OCI-LY1 (cell line): ENCODE results near the gene CBLN1.

ENCODE experiments used
- H2AFZ ChIP-seq: fragments of 200-600 bp; sonication (generic), shearing (Covaris generic); 2 replicates; pipeline ENCODE4 v1.6.0; 2014; ENCODE audit warnings: antibody characterized with exemption, mild to moderate bottlenecking, low read length
- H3F3A ChIP-seq: fragments of 200-600 bp; sonication (generic), shearing (Covaris generic); 2 replicates; pipeline ENCODE4 v1.6.0; 2014; ENCODE audit warnings: mild to moderate bottlenecking, antibody characterized with exemption, low read length, moderate library complexity; ENCODE audit not compliant: insufficient read depth
- H3K27ac ChIP-seq: fragments of 200-600 bp; sonication (generic); 2 replicates; pipeline ENCODE4 v1.5.1; 2014; ENCODE audit warnings: low read length, mixed run types, mild to moderate bottlenecking, low read depth; ENCODE audit not compliant: poor library complexity, severe bottlenecking
- H3K27me3 ChIP-seq: fragments of 200-600 bp; sonication (generic); 2 replicates; pipeline ENCODE4 v1.6.0; 2014; ENCODE audit warnings: antibody characterized with exemption, mild to moderate bottlenecking, low read length, moderate library complexity; ENCODE audit not compliant: insufficient read depth
- H3K36me3 ChIP-seq: fragments of 200-600 bp; sonication (generic); 2 replicates; pipeline ENCODE4 v1.6.1; 2014; ENCODE audit warnings: mild to moderate bottlenecking, antibody characterized with exemption, low read length, moderate library complexity, mixed read lengths; ENCODE audit not compliant: insufficient read depth
- H3K4me1 ChIP-seq: fragments of 200-600 bp; sonication (generic); 2 replicates; pipeline ENCODE4 v1.5.1; 2014; ENCODE audit warnings: mild to moderate bottlenecking, low read length, moderate library complexity; ENCODE audit not compliant: insufficient read depth, severe bottlenecking
- H3K4me2 ChIP-seq: fragments of 200-600 bp; sonication (generic), shearing (Covaris generic); 2 replicates; pipeline ENCODE4 v1.6.1; 2014; ENCODE audit warnings: low read length
- H3K4me3 ChIP-seq: fragments of 200-600 bp; sonication (generic); 2 replicates; pipeline ENCODE4 v1.5.1; 2014; ENCODE audit warnings: low read length, low read depth, mild to moderate bottlenecking, mixed read lengths; ENCODE audit not compliant: poor library complexity, severe bottlenecking
- H3K79me2 ChIP-seq: fragments of 200-600 bp; shearing (Covaris generic); 2 replicates; pipeline ENCODE4 v1.6.1; 2016; ENCODE audit warnings: mixed run types, low read length, mixed read lengths; ENCODE audit not compliant: insufficient read depth
- H3K9ac ChIP-seq: fragments of 200-600 bp; sonication (generic), shearing (Covaris generic); 2 replicates; pipeline ENCODE4 v1.6.1; 2014; ENCODE audit warnings: mild to moderate bottlenecking, low read length, mixed read lengths
- H3K9me2 ChIP-seq: fragments of 200-600 bp; sonication (generic), shearing (Covaris generic); 2 replicates; pipeline ENCODE4 v1.6.1; 2014; ENCODE audit warnings: low read depth, mild to moderate bottlenecking, low read length, mixed read lengths
- H3K9me3 ChIP-seq: fragments of 200-600 bp; shearing (Covaris generic); 2 replicates; pipeline ENCODE4 v1.6.1; 2014; ENCODE audit warnings: low read length, mixed read lengths
- H4K20me1 ChIP-seq: fragments of 200-600 bp; sonication (generic), shearing (Covaris generic); 2 replicates; pipeline ENCODE4 v1.6.0; 2016; ENCODE audit warnings: mild to moderate bottlenecking, low read length; ENCODE audit not compliant: insufficient read depth
- CTCF ChIP-seq: fragments of 200-600 bp; sonication (generic), shearing (Covaris generic); IDR thresholded peaks from 2 replicates; pipeline ENCODE4 v1.5.1; 2017; ENCODE audit warnings: mild to moderate bottlenecking, antibody characterized with exemption, low read length, moderate library complexity, mixed read lengths
- EZH2 ChIP-seq: fragments of 200-600 bp; sonication (generic), shearing (Covaris generic); IDR thresholded peaks from 2 replicates; pipeline ENCODE4 v1.8.0; 2017; ENCODE audit warnings: borderline replicate concordance, mixed run types, mild to moderate bottlenecking, antibody characterized with exemption, low read length, moderate library complexity, mixed read lengths

CBLN1 gene

GRCh38 chr16:49281480-49281842, at the start of gene CBLN1:
Gene CBLN1 (minus strand): TSS chr16:49281838. CDS start chr16:49281465, 373 bp downstream.
- no peak for TF ChIP-seq CTCF
- no peak for TF ChIP-seq EZH2
- Histone ChIP-seq H3F3A (no peaks in the 10 kb centered on the region), H3K4me2 (no peak within 1 kb of the TSS), H3K4me1 (no peaks in the 10 kb centered on the region), H3K27me3 (no peaks in the 10 kb centered on the region), H2AFZ (no peak within 1 kb of the TSS), H3K9me3 (no peaks in the 10 kb centered on the region), H3K36me3 (no peaks in the 10 kb centered on the region), H3K4me3 (no peak within 1 kb of the TSS), H3K79me2 (no peaks in the 10 kb centered on the region), H3K9ac (no peak within 1 kb of the TSS), H3K27ac (no peak within 1 kb of the TSS), H3K9me2 (no peaks in the 10 kb centered on the region), H4K20me1 (no peaks in the 10 kb centered on the region)

GRCh38 chr16:49330562-49331201, 49.0 kb upstream of the CBLN1 start:
- Histone ChIP-seq H3K27me3 (no peaks in the 10 kb centered on the region), H3K36me3 (no peaks in the 10 kb centered on the region), H3K79me2 (no peaks in the 10 kb centered on the region), H3K4me2 (no peak overlapping the region), H3F3A (no peaks in the 10 kb centered on the region), H2AFZ (no peak overlapping the region), H3K9ac (no peak overlapping the region), H3K9me3 (no peaks in the 10 kb centered on the region), H3K4me3 (no peak overlapping the region), H4K20me1 (no peaks in the 10 kb centered on the region), H3K27ac (no peak overlapping the region), H3K9me2 (no peaks in the 10 kb centered on the region), H3K4me1 (no peaks in the 10 kb centered on the region)
- no peak for TF ChIP-seq EZH2
- TF ChIP-seq CTCF: no peak

- Histone ChIP-seq H3K27ac (no peak overlapping the region), H3K9me3 (no peaks in the 10 kb centered on the region), H4K20me1 (no peaks in the 10 kb centered on the region), H3K9ac (no peak overlapping the region), H3K4me2 (no peak overlapping the region), H3K36me3 (no peaks in the 10 kb centered on the region), H3K79me2 (no peaks in the 10 kb centered on the region), H3K4me3 (no peak overlapping the region), H3F3A (no peaks in the 10 kb centered on the region), H3K4me1 (no peaks in the 10 kb centered on the region), H3K27me3 (no peaks in the 10 kb centered on the region), H3K9me2 (no peaks in the 10 kb centered on the region), H2AFZ (no peak overlapping the region)
- TF ChIP-seq EZH2: no peak
- TF ChIP-seq CTCF: no peak
Measured at GRCh38 chr16:49328325-49328724, 46.7 kb upstream of the CBLN1 start.
